CD4-positive, CD25-positive, alpha-beta regulatory T cell (primary cell): ENCODE measurements around the gene DDC. TPM values are rescaled to one million over a fixed set of nuclear protein-coding genes. Genes with fewer than 3 reads are reported as not detected.
"Not testable (repeated sequence)": the region's sequence is repeated elsewhere in the genome, so short reads cannot be mapped to it uniquely, and the experiment has no call there.

Experiments
- ATAC-seq, 2 donors: fragments of 150-1000 bp; cut with Tn5 transposase; one replicate each; pipeline ENCODE4 v1.10.0; 2021; ENCODE audit warnings: low read depth in 2 of 2, moderate number of reproducible peaks in 2 of 2, moderate library complexity in 1 of 2
- DNase-seq, 3 donors: peaks; one replicate each; pipeline versions ENCODE4 v3.0.0 to v3.0.0-alpha.2; 2012 to 2022; ENCODE audit warnings: mixed read lengths in 1 of 3
- H3K27ac ChIP-seq: one replicate; pipeline ENCODE4 v1.7.0; 2013; ENCODE audit warnings: mild to moderate bottlenecking, low read length; ENCODE audit not compliant: insufficient read depth, poor library complexity, severe bottlenecking
- H3K27me3 ChIP-seq: one replicate; pipeline ENCODE4 v1.7.0; 2013; ENCODE audit warnings: low read length; ENCODE audit not compliant: control insufficient read depth, insufficient read depth
- H3K36me3 ChIP-seq: one replicate; pipeline ENCODE4 v1.7.0; 2013; ENCODE audit warnings: mild to moderate bottlenecking, low read length, moderate library complexity; ENCODE audit not compliant: control insufficient read depth, insufficient read depth
- H3K4me1 ChIP-seq: 2 replicates; pipeline ENCODE4 v1.7.0; 2013; ENCODE audit warnings: mild to moderate bottlenecking, low read length; ENCODE audit not compliant: insufficient read depth, control insufficient read depth, poor library complexity, severe bottlenecking
- H3K4me3 ChIP-seq: one replicate; pipeline ENCODE4 v1.7.0; 2013; ENCODE audit warnings: low read depth, mild to moderate bottlenecking, low read length, moderate library complexity
- H3K9me3 ChIP-seq, 2 experiments: 1 replicate in 1 of 2; 2 replicates in 1 of 2; pipeline ENCODE4 v1.7.0; 2013; ENCODE audit warnings: low read length in 2 of 2, mild to moderate bottlenecking in 1 of 2, moderate library complexity in 1 of 2; ENCODE audit not compliant: control insufficient read depth in 2 of 2
- H3K27ac Mint-ChIP-seq, 3 donors: one replicate each; pipeline ENCODE4 v1.8.0; 2020 to 2022; ENCODE audit warnings: mild to moderate bottlenecking in 3 of 3, mixed read lengths in 3 of 3, moderate library complexity in 2 of 3
- H3K27me3 Mint-ChIP-seq: one replicate; pipeline ENCODE4 v1.8.0; 2022; ENCODE audit warnings: mild to moderate bottlenecking, mixed read lengths
- H3K36me3 Mint-ChIP-seq: one replicate; pipeline ENCODE4 v1.8.0; 2020; ENCODE audit warnings: mixed read lengths
- H3K4me1 Mint-ChIP-seq, 4 donors: one replicate each; pipeline ENCODE4 v1.8.0; 2020 to 2022; ENCODE audit warnings: mixed read lengths in 4 of 4, mild to moderate bottlenecking in 1 of 4
- H3K4me3 Mint-ChIP-seq, 4 donors: one replicate each; pipeline ENCODE4 v1.8.0; 2020 to 2022; ENCODE audit warnings: mild to moderate bottlenecking in 4 of 4, mixed read lengths in 4 of 4, moderate library complexity in 3 of 4
- H3K9me3 Mint-ChIP-seq, 7 donors: one replicate each; pipeline ENCODE4 v1.8.0; 2020 to 2022; ENCODE audit warnings: mixed read lengths in 7 of 7, mild to moderate bottlenecking in 3 of 7, moderate library complexity in 2 of 7
- polyA plus RNA-seq, 4 donors: library from polyadenylated mRNA; unstranded; fragments of 300-500 nt; fragmentation: Illumina TruSeq; gene quantifications; one replicate each; pipeline ENCODE4 v1.2.3, GENCODE V29; 2021
- total RNA-seq: library from RNA; stranded (reverse); gene quantifications from one replicate; pipeline ENCODE4 v1.2.3, GENCODE V29; 2022

Gene DDC
- total and polyA plus RNA-seq, 5 donors from 2014 or later, result not detected

DNA sequence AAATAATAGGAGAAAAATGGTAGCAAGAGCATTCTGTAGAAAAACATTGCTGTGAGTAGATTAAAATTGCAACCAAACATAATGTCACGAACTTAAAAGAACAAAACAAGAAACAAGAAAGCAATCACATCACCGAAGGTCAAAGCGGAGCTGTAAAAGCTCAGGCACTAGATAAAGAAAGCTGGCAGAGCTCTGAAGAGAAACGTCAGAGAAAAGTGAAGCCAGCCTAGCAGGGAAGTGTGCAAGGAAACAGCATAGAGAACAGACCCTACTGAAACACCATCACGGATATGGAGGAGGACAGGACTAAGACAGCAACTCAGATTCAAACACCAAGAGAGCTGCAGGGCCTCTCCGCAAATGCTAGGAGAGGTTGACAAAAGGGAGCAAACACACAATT is 22.5 kb upstream of the DDC start:
- DNase-seq, result no peak
- Mint-ChIP-seq H3K4me1 (peaks cover 0 to 6% (median 0%) of the 10 kb centered on the region in 4 donors), H3K4me3 (no peak overlapping the region), H3K27ac (peak overlapping the region in 1 of 3 donors; percentile 7), H3K9me3 (peaks cover 0 to 12% (median 0%) of the 10 kb centered on the region in 7 donors), H3K27me3 (peaks cover 8% of the 10 kb centered on the region), H3K36me3 (no peaks in the 10 kb centered on the region)
- Histone ChIP-seq H3K4me3 (no peak overlapping the region), H3K9me3 (peaks cover 0 to 6% of the 10 kb centered on the region in 2 experiments), H3K27ac (no peak overlapping the region), H3K27me3 (no peaks in the 10 kb centered on the region), H3K4me1 (no peaks in the 10 kb centered on the region), H3K36me3 (no peaks in the 10 kb centered on the region)
- ATAC-seq, result no peak

DNA sequence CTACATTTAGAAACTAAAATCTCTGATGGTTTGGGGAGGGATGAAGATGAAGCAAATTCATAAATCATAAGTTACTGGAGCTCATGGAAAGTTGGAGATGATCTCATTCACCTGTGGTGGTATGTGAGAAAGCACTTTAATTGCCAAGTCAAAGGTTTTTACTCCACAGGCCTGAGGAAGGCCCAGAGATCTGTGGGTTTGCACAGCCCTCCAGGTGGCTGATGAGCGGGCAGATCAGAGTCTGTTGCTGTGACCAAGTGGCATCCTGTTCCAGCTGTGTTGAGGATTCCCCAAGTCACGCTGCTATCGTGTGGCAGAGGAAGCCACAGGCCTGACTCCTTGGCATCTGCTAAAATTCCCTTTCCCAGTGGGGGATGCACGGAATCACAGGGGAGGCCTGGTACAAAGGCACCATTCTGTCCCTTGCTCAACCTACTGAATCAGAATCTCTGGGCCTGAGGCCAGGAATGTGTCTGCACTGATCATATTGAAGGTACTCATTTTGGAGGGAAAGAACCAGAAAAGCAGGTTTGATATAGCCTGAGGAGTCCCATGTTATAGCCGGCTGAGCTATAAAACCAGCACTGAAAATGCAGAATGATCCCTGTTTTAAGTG is 19.7 kb upstream of the DDC start:
- no peak overlapping the region for H3K27ac ChIP-seq
- H3K4me3 Mint-ChIP-seq, result no peak overlapping the region
- H3K4me3 ChIP-seq, result no peak overlapping the region
- no peak overlapping the region for H3K27ac Mint-ChIP-seq
- H3K9me3 Mint-ChIP-seq, result peaks cover 0 to 19% (median 5%) of the 10 kb centered on the region in 7 donors
- DNase-seq (no peak), ATAC-seq (no peak)
- peaks cover 0 to 6% (median 0%) of the 10 kb centered on the region in 4 donors for H3K4me1 Mint-ChIP-seq
- no peaks in the 10 kb centered on the region for H3K27me3 ChIP-seq
- H3K27me3 Mint-ChIP-seq, result peaks cover 15% of the 10 kb centered on the region
- no peaks in the 10 kb centered on the region for H3K36me3 Mint-ChIP-seq
- H3K4me1 ChIP-seq, result no peaks in the 10 kb centered on the region
- peaks cover 0 to 8% of the 10 kb centered on the region in 2 experiments for H3K9me3 ChIP-seq
- H3K36me3 ChIP-seq, result no peaks in the 10 kb centered on the region

DNA sequence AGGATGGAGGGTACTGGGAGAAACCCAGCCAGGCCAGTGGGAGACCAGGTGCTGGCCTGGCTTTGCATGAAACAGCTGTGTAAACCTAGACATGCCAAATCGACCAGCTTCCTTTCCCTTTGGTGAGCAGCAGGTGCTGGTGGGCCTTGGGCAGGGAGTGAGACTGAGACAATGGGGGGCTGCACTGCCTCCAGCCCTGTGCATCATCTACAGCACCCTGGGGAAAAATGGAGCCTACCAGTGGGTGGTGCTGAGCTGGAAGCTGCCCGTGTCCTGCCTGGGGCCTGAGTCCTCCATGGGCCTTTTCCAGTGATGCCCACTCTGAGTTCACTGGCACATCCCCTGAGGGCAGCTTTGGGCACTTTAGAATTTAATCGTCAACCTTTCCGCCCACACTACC is 19.2 kb upstream of the DDC start:
- peaks cover 0 to 8% of the 10 kb centered on the region in 2 experiments for H3K9me3 ChIP-seq
- no peak overlapping the region for H3K4me3 ChIP-seq
- no peaks in the 10 kb centered on the region for H3K27me3 ChIP-seq
- Mint-ChIP-seq H3K9me3 (peaks cover 0 to 19% (median 5%) of the 10 kb centered on the region in 7 donors), H3K36me3 (no peaks in the 10 kb centered on the region), H3K4me3 (no peak overlapping the region), H3K27me3 (peaks cover 15% of the 10 kb centered on the region), H3K4me1 (peaks cover 0 to 6% (median 0%) of the 10 kb centered on the region in 4 donors), H3K27ac (no peak overlapping the region)
- no peak overlapping the region for H3K27ac ChIP-seq
- H3K4me1 ChIP-seq, result no peaks in the 10 kb centered on the region
- DNase-seq (no peak), ATAC-seq (no peak)
- no peaks in the 10 kb centered on the region for H3K36me3 ChIP-seq

DNA sequence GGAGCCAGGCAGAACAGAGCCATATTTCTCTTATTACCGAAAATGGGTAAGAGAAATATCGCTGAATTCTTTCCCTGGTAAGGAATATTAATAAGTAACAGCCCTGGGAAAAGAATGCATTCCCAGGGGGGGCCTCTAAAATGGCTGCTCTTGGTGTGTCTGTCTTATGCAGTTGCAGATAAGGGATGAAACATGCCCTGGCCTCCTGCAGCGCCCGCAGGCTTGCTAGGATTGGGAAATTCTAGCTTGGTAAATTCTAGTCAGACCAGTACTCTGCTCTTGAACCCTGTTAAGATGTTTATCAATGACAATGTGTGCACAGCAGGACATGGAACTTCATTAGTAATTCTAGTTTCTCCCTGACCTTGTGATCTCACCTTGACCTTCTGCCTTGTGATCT is 18.1 kb upstream of the DDC start:
- not testable (repeated sequence) for H3K27me3 ChIP-seq, DNase-seq, H3K4me1 ChIP-seq, H3K4me3 Mint-ChIP-seq, H3K4me3 ChIP-seq, H3K36me3 ChIP-seq, H3K27ac Mint-ChIP-seq, H3K4me1 Mint-ChIP-seq, ATAC-seq, H3K9me3 ChIP-seq, H3K36me3 Mint-ChIP-seq, H3K27ac ChIP-seq
- H3K27me3 Mint-ChIP-seq, result peaks cover 15% of the 10 kb centered on the region
- peaks cover 0 to 19% (median 5%) of the 10 kb centered on the region in 7 donors for H3K9me3 Mint-ChIP-seq

DNA sequence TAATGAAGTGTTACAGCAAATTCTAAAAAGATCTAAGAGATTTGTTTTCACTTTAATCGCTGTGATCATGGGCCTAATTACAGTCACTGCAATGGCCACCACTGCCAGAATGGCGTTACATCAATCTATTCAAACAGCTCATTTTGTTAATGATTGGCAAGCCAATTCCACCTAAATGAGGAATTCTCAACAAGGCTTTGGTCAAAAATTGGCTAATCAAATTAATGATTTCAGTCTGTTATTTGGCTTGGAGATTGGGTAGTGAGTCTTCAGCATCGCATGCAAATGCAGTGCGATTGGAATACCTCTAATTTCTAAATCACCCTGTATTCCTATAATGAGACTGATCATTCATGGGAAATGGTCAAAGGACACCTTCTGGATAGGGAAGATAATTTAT is 17.1 kb upstream of the DDC start:
- not testable (repeated sequence) for H3K27ac ChIP-seq, H3K27ac Mint-ChIP-seq, ATAC-seq, DNase-seq, H3K36me3 Mint-ChIP-seq, H3K4me1 Mint-ChIP-seq, H3K9me3 ChIP-seq, H3K4me3 Mint-ChIP-seq, H3K27me3 ChIP-seq, H3K4me3 ChIP-seq, H3K4me1 ChIP-seq, H3K36me3 ChIP-seq
- Mint-ChIP-seq H3K9me3 (peaks cover 2 to 29% (median 9%) of the 10 kb centered on the region in 7 donors), H3K27me3 (peaks cover 16% of the 10 kb centered on the region)

DNA sequence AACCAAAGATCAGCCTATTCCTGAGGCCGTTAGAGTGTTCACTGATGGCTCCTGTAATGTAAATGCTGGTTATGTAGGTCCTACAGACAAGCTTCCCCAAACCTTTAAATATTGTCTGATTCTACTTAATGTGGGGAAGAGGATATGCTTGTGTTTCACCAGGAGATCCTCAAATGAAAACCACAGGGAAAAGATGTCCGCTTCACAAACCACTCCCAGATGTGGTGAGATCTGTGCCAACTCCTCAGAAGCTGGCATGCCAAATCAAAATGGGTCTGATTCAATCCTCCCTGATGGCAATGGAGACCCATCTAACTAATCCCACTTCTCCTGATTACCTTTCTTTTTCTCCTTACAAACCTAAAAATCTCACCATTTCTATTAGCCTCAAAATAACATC is 15.5 kb upstream of the DDC start:
- not testable (repeated sequence) for H3K9me3 ChIP-seq, H3K27ac Mint-ChIP-seq, H3K4me3 Mint-ChIP-seq, H3K27ac ChIP-seq, H3K4me1 Mint-ChIP-seq, DNase-seq, ATAC-seq, H3K27me3 ChIP-seq, H3K4me1 ChIP-seq, H3K36me3 ChIP-seq, H3K4me3 ChIP-seq, H3K36me3 Mint-ChIP-seq
- peaks cover 2 to 34% (median 9%) of the 10 kb centered on the region in 7 donors for H3K9me3 Mint-ChIP-seq
- peaks cover 16% of the 10 kb centered on the region for H3K27me3 Mint-ChIP-seq

DNA sequence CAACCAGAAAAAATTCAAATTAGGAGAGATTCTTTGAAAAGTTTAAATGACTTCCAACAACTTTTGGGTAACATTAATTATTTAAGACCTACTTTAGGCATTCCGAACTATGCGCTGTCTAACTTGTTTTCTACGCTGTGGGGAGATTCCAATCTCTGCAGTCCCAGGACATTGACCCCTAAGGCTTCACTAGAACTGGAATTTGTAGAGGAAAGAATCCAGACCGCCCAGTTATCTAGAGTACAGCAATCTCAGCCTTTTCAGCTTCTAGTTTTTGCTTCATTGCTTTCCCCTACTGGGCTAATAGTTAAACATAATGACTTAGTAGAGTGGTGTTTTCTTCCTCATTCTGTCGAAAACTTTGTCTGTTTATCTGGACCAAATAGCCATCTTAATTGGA is 14.9 kb upstream of the DDC start:
- H3K27me3 Mint-ChIP-seq, result peaks cover 20% of the 10 kb centered on the region
- H3K4me1 ChIP-seq, result no peaks in the 10 kb centered on the region
- peaks cover 6% of the 10 kb centered on the region for H3K36me3 Mint-ChIP-seq
- DNase-seq, result no peak
- H3K27me3 ChIP-seq, result no peaks in the 10 kb centered on the region
- H3K9me3 ChIP-seq, result peaks cover 0 to 8% of the 10 kb centered on the region in 2 experiments
- no peak overlapping the region for H3K27ac Mint-ChIP-seq
- H3K27ac ChIP-seq, result no peak overlapping the region
- H3K9me3 Mint-ChIP-seq, result peaks cover 2 to 34% (median 9%) of the 10 kb centered on the region in 7 donors
- no peak overlapping the region for H3K4me3 ChIP-seq
- H3K4me1 Mint-ChIP-seq, result peaks cover 0 to 9% (median 3%) of the 10 kb centered on the region in 4 donors
- no peak for ATAC-seq
- H3K36me3 ChIP-seq, result no peaks in the 10 kb centered on the region
- no peak overlapping the region for H3K4me3 Mint-ChIP-seq

DNA sequence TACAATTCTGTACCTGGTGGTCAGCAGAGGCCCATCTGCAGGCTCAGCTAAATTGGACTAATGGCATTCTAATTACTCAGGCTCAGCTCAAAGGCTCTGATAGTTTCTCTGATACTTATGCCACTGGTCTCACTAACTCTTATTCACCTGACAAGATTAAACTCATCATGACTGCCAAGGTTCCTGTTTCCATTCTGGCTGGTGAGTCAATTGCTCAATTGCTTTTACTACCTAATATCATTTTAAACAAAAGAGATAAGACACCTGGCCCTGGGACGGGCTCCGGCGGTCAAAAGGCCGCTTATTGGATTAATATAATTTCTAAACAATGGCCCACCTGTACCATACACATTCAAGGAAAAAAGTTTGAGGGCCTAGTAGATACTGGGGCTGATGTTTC is 12.9 kb upstream of the DDC start:
- not testable (repeated sequence) for H3K27me3 ChIP-seq, H3K27ac ChIP-seq, H3K4me1 ChIP-seq, ATAC-seq, H3K36me3 ChIP-seq, H3K4me1 Mint-ChIP-seq, H3K4me3 ChIP-seq, DNase-seq, H3K27ac Mint-ChIP-seq, H3K36me3 Mint-ChIP-seq, H3K9me3 ChIP-seq
- peaks cover 24% of the 10 kb centered on the region for H3K27me3 Mint-ChIP-seq
- peaks cover 2 to 27% (median 9%) of the 10 kb centered on the region in 7 donors for H3K9me3 Mint-ChIP-seq
- H3K4me3 Mint-ChIP-seq, result peak overlapping the region in 1 of 4 donors; percentile 21
